IMR-90 (cell line): ENCODE data around the gene MAPK10. TPM values are rescaled to one million over a fixed set of nuclear protein-coding genes. Genes with fewer than 3 reads are reported as not detected.

Experiments used
- ATAC-seq: fragments of 200-7000 bp; cut with Tn5 transposase; 2 replicates; pipeline ENCODE4 v1.9.1; 2020; ENCODE audit warnings: low read depth, mild to moderate bottlenecking, moderate library complexity
- BruUV-seq: library from RNA; stranded (reverse); fragments of 400-500 nt; replicated peaks from 2 replicates; lab custom pipeline; 2021; lab: Mats Ljungman, UMichigan
- CTCF ChIA-PET: fragments of 300-600 bp; formaldehyde crosslinking; extraction: SDS; loops from one replicate; lab custom pipeline; 2021; ENCODE audit warnings: antibody characterized with exemption; lab: Yijun Ruan, JAX
- POLR2A ChIA-PET: fragments of 300-600 bp; sonication (Branson Sonifier 250); formaldehyde crosslinking; loops from one replicate; lab custom pipeline; 2022; ENCODE audit warnings: antibody characterized with exemption; ENCODE audit not compliant: unreplicated experiment; lab: Charles Lee
- DNase-seq: peaks from one replicate; pipeline ENCODE4 v3.0.0; 2013
- H2AFZ ChIP-seq: replicated peaks from 2 replicates; pipeline ENCODE3; 2013; ENCODE audit warnings: low read length, mild to moderate bottlenecking; ENCODE audit not compliant: poor library complexity
- H2AK5ac ChIP-seq: 2 replicates; pipeline ENCODE4 v1.6.1; 2013; ENCODE audit warnings: low read depth, low read length, inconsistent platforms
- H2AK9ac ChIP-seq: replicated peaks from 2 replicates; pipeline ENCODE3; 2013; ENCODE audit warnings: mild to moderate bottlenecking, low read depth, low read length, moderate library complexity; ENCODE audit not compliant: poor library complexity
- H2BK120ac ChIP-seq: 2 replicates; pipeline ENCODE4 v1.6.1; 2013; ENCODE audit warnings: low read depth, low read length, inconsistent platforms
- H2BK15ac ChIP-seq: 3 replicates; pipeline ENCODE4 v1.6.1; 2013; ENCODE audit warnings: low read depth, low read length, inconsistent platforms
- H2BK20ac ChIP-seq: 2 replicates; pipeline ENCODE4 v1.6.1; 2013; ENCODE audit warnings: low read depth, mild to moderate bottlenecking, inconsistent platforms, low read length, moderate library complexity
- H2BK5ac ChIP-seq: 2 replicates; pipeline ENCODE4 v1.6.1; 2013; ENCODE audit warnings: mild to moderate bottlenecking, low read depth, low read length, inconsistent platforms; ENCODE audit not compliant: poor library complexity, severe bottlenecking
- H3K14ac ChIP-seq: replicated peaks from 2 replicates; pipeline ENCODE4 v1.6.1; 2013; ENCODE audit warnings: low read depth, low read length, inconsistent platforms
- H3K18ac ChIP-seq: 2 replicates; pipeline ENCODE4 v1.6.1; 2013; ENCODE audit warnings: low read depth, low read length, control low read depth
- H3K23ac ChIP-seq: 2 replicates; pipeline ENCODE4 v1.6.1; 2013; ENCODE audit warnings: low read depth, low read length, inconsistent platforms
- H3K27ac ChIP-seq: 2 replicates; pipeline ENCODE4 v1.5.1; 2013; ENCODE audit warnings: mild to moderate bottlenecking, control low read depth, low read length; ENCODE audit not compliant: insufficient read depth
- H3K27me3 ChIP-seq: 2 replicates; pipeline ENCODE4 v1.6.1; 2013; ENCODE audit warnings: low read length; ENCODE audit not compliant: control insufficient read depth, insufficient read depth
- H3K36me3 ChIP-seq: 2 replicates; pipeline ENCODE4 v1.6.1; 2013; ENCODE audit warnings: low read length, mixed read lengths; ENCODE audit not compliant: control insufficient read depth, insufficient read depth
- H3K4ac ChIP-seq: 2 replicates; pipeline ENCODE4 v1.6.1; 2013; ENCODE audit warnings: low read depth, low read length, inconsistent platforms
- H3K4me1 ChIP-seq: 2 replicates; pipeline ENCODE4 v1.6.1; 2013; ENCODE audit warnings: low read length, mixed read lengths; ENCODE audit not compliant: control insufficient read depth, insufficient read depth
- H3K4me2 ChIP-seq: 2 replicates; pipeline ENCODE4 v1.6.1; 2013; ENCODE audit warnings: low read depth, mild to moderate bottlenecking, control low read depth, low read length, moderate library complexity
- H3K4me3 ChIP-seq: 2 replicates; pipeline ENCODE4 v1.5.1; 2013; ENCODE audit warnings: low read depth, mild to moderate bottlenecking, control low read depth, low read length, moderate library complexity; ENCODE audit not compliant: insufficient read depth
- H3K56ac ChIP-seq: 2 replicates; pipeline ENCODE4 v1.6.1; 2013; ENCODE audit warnings: low read length, inconsistent platforms; ENCODE audit not compliant: insufficient read depth; ENCODE audit errors: extremely low read depth
- H3K79me1 ChIP-seq, 2 experiments: 2 replicates each; pipeline ENCODE4 v1.6.1; 2013; ENCODE audit warnings: low read length in 2 of 2, inconsistent platforms in 1 of 2, low read depth in 1 of 2
- H3K9ac ChIP-seq: 2 replicates; pipeline ENCODE4 v1.6.1; 2013; ENCODE audit warnings: low read depth, low read length, control low read depth
- H3K9me1 ChIP-seq: 2 replicates; pipeline ENCODE4 v1.6.1; 2013; ENCODE audit warnings: low read length, inconsistent platforms; ENCODE audit not compliant: insufficient read depth
- H3K9me3 ChIP-seq: 2 replicates; pipeline ENCODE4 v1.6.1; 2013; ENCODE audit warnings: low read length; ENCODE audit not compliant: control insufficient read depth, insufficient read depth
- H4K20me1 ChIP-seq: 2 replicates; pipeline ENCODE4 v1.6.1; 2013; ENCODE audit warnings: low read length, inconsistent platforms; ENCODE audit not compliant: insufficient read depth
- H4K5ac ChIP-seq: 2 replicates; pipeline ENCODE4 v1.6.1; 2013; ENCODE audit warnings: mild to moderate bottlenecking, low read depth, low read length, control low read depth
- H4K8ac ChIP-seq, 2 experiments: 2 replicates each; pipeline ENCODE4 v1.6.1; 2013; ENCODE audit warnings: low read depth in 2 of 2, low read length in 2 of 2, control low read depth in 1 of 2, inconsistent platforms in 1 of 2
- H4K91ac ChIP-seq: 2 replicates; pipeline ENCODE4 v1.6.1; 2013; ENCODE audit warnings: low read depth, low read length, inconsistent platforms; ENCODE audit not compliant: insufficient read depth
- MAFK ChIP-seq: IDR thresholded peaks from 2 replicates; pipeline ENCODE4 v1.6.1; 2012; ENCODE audit warnings: low read depth, low read length, improper control_type of control experiment
- MAZ ChIP-seq: IDR thresholded peaks from 2 replicates; pipeline ENCODE4 v1.6.1; 2012; ENCODE audit warnings: low read depth, mild to moderate bottlenecking, low read length, improper control_type of control experiment, moderate library complexity, borderline replicate concordance
- WGBS, 2 experiments: methylation state at CpG; one replicate each; pipeline versions ENCODE4 v1.1.5 to v1.1.7; 2013; ENCODE audit warnings: missing lambda C conversion rate in 2 of 2; ENCODE audit not compliant: insufficient read length in 1 of 2; ENCODE audit errors: extremely low coverage in 2 of 2; 5-methylcytosine and 5-hydroxymethylcytosine counted together
- dilution Hi-C: fragments of 300-500 bp; cut with HindIII; formaldehyde crosslinking; loops from one replicate; pipeline ENCODE4 v1.14.3; 2018; ENCODE audit warnings: low sequenced_read_pairs; ENCODE audit not compliant: unreplicated experiment
- in situ Hi-C: fragments of 300-500 bp; cut with MboI; formaldehyde crosslinking; loops from 3 replicates; pipeline ENCODE4 v1.14.3; 2019; ENCODE audit warnings: low sequenced_read_pairs, inconsistent platforms, mixed read lengths
- intact Hi-C: fragments of 100-400 bp; cut with micrococcal nuclease; formaldehyde crosslinking; loops from 2 replicates; pipeline ENCODE4 v1.10.0; 2022
- polyA plus RNA-seq, 3 experiments: library from polyadenylated mRNA; depleted of rRNA; stranded (reverse); fragments of >200 nt; gene quantifications; 2 replicates each; pipeline ENCODE4 v1.2.3, GENCODE V29; 2012; ENCODE audit warnings: low replicate concordance in 1 of 3
- total RNA-seq: library from RNA; depleted of rRNA; stranded (reverse); fragments of >200 nt; gene quantifications from 2 replicates; pipeline ENCODE4 v1.2.3, GENCODE V29; 2012

MAPK10 gene
- total and polyA plus RNA-seq, 2 of the 4 experiments (the other 2 are of a cell fraction) = 2.8 to 6.5 TPM

DNA sequence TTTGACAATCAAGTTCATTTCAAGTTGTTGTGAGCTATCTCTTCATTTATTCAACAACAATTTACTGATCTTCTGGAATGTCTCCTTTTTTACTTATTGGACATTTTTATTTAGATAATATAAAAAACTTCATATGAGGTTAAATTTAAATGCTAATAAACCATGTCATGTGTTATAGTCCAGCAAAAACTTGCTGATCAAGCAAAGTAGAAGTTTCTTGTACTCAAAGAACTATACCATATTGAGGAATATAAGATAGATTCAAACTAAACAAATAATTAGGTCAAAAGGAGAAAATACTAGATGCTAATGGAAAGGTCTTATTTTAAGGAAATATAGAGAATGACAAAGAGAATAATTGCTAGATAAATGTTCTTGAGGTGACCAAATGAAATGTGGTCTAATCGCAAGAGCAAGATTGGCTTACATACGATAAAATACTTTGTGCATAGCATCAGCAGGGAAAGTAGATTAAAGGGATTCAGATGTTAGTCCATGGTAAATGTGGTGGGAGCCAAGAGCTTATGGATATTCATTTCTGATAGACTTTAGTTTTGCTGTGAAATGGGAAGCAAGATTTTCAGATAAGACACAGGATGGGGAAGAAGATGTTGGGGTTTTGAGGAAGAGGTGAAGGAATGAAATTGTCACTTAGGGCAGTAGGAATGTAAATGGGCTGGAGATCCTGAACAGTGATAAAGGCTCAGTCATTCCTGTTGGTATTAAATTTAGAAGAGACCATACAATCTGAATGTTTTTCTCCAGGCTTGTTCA, 229.5 kb downstream of the MAPK10 start:
- Histone ChIP-seq H2AFZ (no peak overlapping the region), H2BK5ac (no peak overlapping the region), H3K9me3 (no peaks in the 10 kb centered on the region; the same call in 1 of the 2 replicates), H2BK20ac (no peak overlapping the region), H3K4me2 (no peak overlapping the region), H3K9me1 (no peaks in the 10 kb centered on the region), H3K18ac (no peak overlapping the region), H3K14ac (no peak overlapping the region), H4K5ac (no peak overlapping the region), H3K36me3 (no peaks in the 10 kb centered on the region), H3K27ac (no peak overlapping the region), H4K91ac (no peak overlapping the region), H3K79me1 (no peaks in the 10 kb centered on the region), H2BK120ac (no peak overlapping the region), H4K8ac (no peak overlapping the region), H2BK15ac (no peak overlapping the region), H3K9ac (no peak overlapping the region), H3K27me3 (no peaks in the 10 kb centered on the region), H3K56ac (no peak overlapping the region), H3K4me1 (no peaks in the 10 kb centered on the region), H3K23ac (no peak overlapping the region), H3K4me3 (no peak overlapping the region), H2AK9ac (no peak overlapping the region), H3K4ac (no peak overlapping the region), H2AK5ac (no peak overlapping the region), H4K20me1 (no peaks in the 10 kb centered on the region)
- ATAC-seq = no peak
- 100% methylated on average over 2 of the region's 2 CpGs; no CpG with 5 or more reads in 1 of the 2 experiments for WGBS, 2 experiments
- intact Hi-C loops (no loop called here), dilution Hi-C loops (no loop called here), in situ Hi-C loops (no loop called here)
- TF ChIP-seq MAZ (no peak), MAFK (peak; percentile 45; the same call in 1 of the 2 replicates)
- ChIA-PET POLR2A (no interaction called here), CTCF (interaction anchor here (0.9 kb wide), 1 partner anchor 15 kb away, joined by 3 read pairs; no protein-coding TSS in a partner anchor)
- no TSS peak for BruUV-seq
- no peak for DNase-seq
